ENCODE results near the gene B9D1.
"Not testable (repeated sequence)": the region's sequence is repeated elsewhere in the genome, so short reads cannot be mapped to it uniquely, and the experiment has no call there.

Gene B9D1

GRCh38 chr17:19359856-19360255, 2.7 kb downstream of the B9D1 start:
- Histone ChIP-seq H3K36me3 (peaks cover 0 to 32% (median 0%) of the 10 kb centered on the region in 3 donors), H3K27me3 (no peaks in the 10 kb centered on the region), H3K4me3 (no peak overlapping the region), H3K4me1 (peaks cover 0 to 23% (median 11%) of the 10 kb centered on the region in 4 donors), H3K9me3 (no peaks in the 10 kb centered on the region), H3K27ac (no peak overlapping the region)
- intact Hi-C loops (cut with DNase I; ENCODE audit: low total_unique reads) = loop anchor here (5.0 to 10.0 kb wide), 2 partner anchors 55 to 402 kb away; partner anchors contain the start of gene RNF112
- DNase-seq = peak in 1 of 2 donors; percentile 19
- TF ChIP-seq CTCF (IDR thresholded peaks at IDR 0.05) = no peak

GRCh38 chr17:19359151-19359550, 3.4 kb downstream of the B9D1 start:
- no peaks in the 10 kb centered on the region for H3K9me3 ChIP-seq
- H3K4me3 ChIP-seq = no peak overlapping the region
- H3K36me3 ChIP-seq = peaks cover 0 to 32% (median 0%) of the 10 kb centered on the region in 3 donors
- no peak overlapping the region for H3K27ac ChIP-seq
- no peak for TF ChIP-seq CTCF (IDR thresholded peaks at IDR 0.05)
- peaks cover 0 to 18% (median 11%) of the 10 kb centered on the region in 4 donors for H3K4me1 ChIP-seq
- H3K27me3 ChIP-seq = no peaks in the 10 kb centered on the region
- peak in 1 of 2 donors; percentile 13 for DNase-seq
- intact Hi-C loops (cut with DNase I; ENCODE audit: low total_unique reads) = no loop called here

- no peak overlapping the region for H3K4me3 ChIP-seq
- DNase-seq = peak in 1 of 2 donors; percentile 5
- no peak for TF ChIP-seq CTCF (IDR thresholded peaks at IDR 0.05)
- peaks cover 0 to 13% (median 8%) of the 10 kb centered on the region in 4 donors for H3K4me1 ChIP-seq
- intact Hi-C loops (cut with DNase I; ENCODE audit: low total_unique reads) = no loop called here
- H3K9me3 ChIP-seq = no peaks in the 10 kb centered on the region
- H3K27ac ChIP-seq = no peak overlapping the region
- no peaks in the 10 kb centered on the region for H3K27me3 ChIP-seq
- H3K36me3 ChIP-seq = peaks cover 0 to 32% (median 0%) of the 10 kb centered on the region in 3 donors
Observed at GRCh38 chr17:19357761-19358160, 4.8 kb downstream of the B9D1 start.

GRCh38 chr17:19357351-19357750, 5.2 kb downstream of the B9D1 start:
- intact Hi-C loops (cut with DNase I; ENCODE audit: low total_unique reads) = no loop called here
- H3K4me3 ChIP-seq = no peak overlapping the region
- H3K27ac ChIP-seq = no peak overlapping the region
- H3K9me3 ChIP-seq = no peaks in the 10 kb centered on the region
- H3K4me1 ChIP-seq = peaks cover 0 to 13% (median 8%) of the 10 kb centered on the region in 4 donors
- H3K36me3 ChIP-seq = peaks cover 0 to 32% (median 0%) of the 10 kb centered on the region in 3 donors
- no peaks in the 10 kb centered on the region for H3K27me3 ChIP-seq
- TF ChIP-seq CTCF (IDR thresholded peaks at IDR 0.05) = no peak
- DNase-seq = peak in 1 of 2 donors; percentile 0

GRCh38 chr17:19354748-19355147, 7.8 kb downstream of the B9D1 start:
- H3K9me3 ChIP-seq = no peaks in the 10 kb centered on the region
- H3K4me3 ChIP-seq = no peak overlapping the region
- H3K27me3 ChIP-seq = no peaks in the 10 kb centered on the region
- H3K36me3 ChIP-seq = peaks cover 0 to 32% (median 0%) of the 10 kb centered on the region in 3 donors
- no peak overlapping the region for H3K27ac ChIP-seq
- TF ChIP-seq CTCF (IDR thresholded peaks at IDR 0.05) = no peak
- H3K4me1 ChIP-seq = no peaks in the 10 kb centered on the region
- DNase-seq = no peak
- intact Hi-C loops (cut with DNase I; ENCODE audit: low total_unique reads) = no loop called here

- peaks cover 0 to 21% (median 0%) of the 10 kb centered on the region in 3 donors for H3K36me3 ChIP-seq
- intact Hi-C loops (cut with DNase I; ENCODE audit: low total_unique reads); H3K27me3 ChIP-seq; H3K4me1 ChIP-seq; H3K4me3 ChIP-seq; H3K9me3 ChIP-seq; H3K27ac ChIP-seq: not testable (repeated sequence)
- peak; percentile 9 to 43 for DNase-seq
Observed at GRCh38 chr17:19353401-19353800, 9.1 kb downstream of the B9D1 start.

All from tibial artery (tissue), 4 donors.